HepG2 (cell line): ENCODE data around the gene ARID1A. TPM values are rescaled to one million over a fixed set of nuclear protein-coding genes. Genes with fewer than 3 reads are reported as not detected.

Experiments used
- ARID4A ChIP-seq: sonication (generic); formaldehyde crosslinking; IDR thresholded peaks from 2 replicates; pipeline ENCODE4 v1.5.0; 2020; ENCODE audit warnings: mild to moderate bottlenecking, missing genetic modification reagents, borderline replicate concordance
- CCDC6 ChIP-seq: sonication (generic); formaldehyde crosslinking; IDR thresholded peaks from 2 replicates; pipeline ENCODE4 v1.8.1; 2022; ENCODE audit warnings: mild to moderate bottlenecking, missing genetic modification reagents, moderate library complexity
- FOSL2 ChIP-seq: sonication (generic); formaldehyde crosslinking; IDR thresholded peaks from 2 replicates; pipeline ENCODE4 v1.4.0; 2020; ENCODE audit warnings: missing genetic modification reagents
- HDAC1 ChIP-seq: sonication (generic); formaldehyde crosslinking; IDR thresholded peaks from 2 replicates; pipeline ENCODE4 v1.5.1; 2020; ENCODE audit warnings: mild to moderate bottlenecking, missing genetic modification reagents
- HIC2 ChIP-seq: sonication (generic); formaldehyde crosslinking; IDR thresholded peaks from 2 replicates; pipeline ENCODE4 v1.9.0; 2022; ENCODE audit warnings: low read depth, missing genetic modification reagents
- JUN ChIP-seq: sonication (generic); formaldehyde crosslinking; IDR thresholded peaks from 2 replicates; pipeline ENCODE4 v1.4.0; 2020; ENCODE audit warnings: mild to moderate bottlenecking, missing genetic modification reagents
- KAT8 ChIP-seq: IDR thresholded peaks from 2 replicates; pipeline ENCODE4 v1.6.1; 2016; ENCODE audit warnings: missing genetic modification reagents, missing compliant biosample characterization
- MLX ChIP-seq: IDR thresholded peaks from 2 replicates; pipeline ENCODE4 v1.6.1; 2016
- NR2F6 ChIP-seq, 2 experiments: IDR thresholded peaks; 2 replicates each; pipeline ENCODE4 v1.6.1; 2016; ENCODE audit warnings: antibody characterized with exemption in 1 of 2, mild to moderate bottlenecking in 1 of 2
- PATZ1 ChIP-seq: sonication (generic); formaldehyde crosslinking; IDR thresholded peaks from 2 replicates; pipeline ENCODE4 v1.4.0; 2020; ENCODE audit warnings: missing genetic modification reagents
- PRMT3 ChIP-seq: sonication (generic); formaldehyde crosslinking; IDR thresholded peaks from 2 replicates; pipeline ENCODE4 v1.8.1; 2022; ENCODE audit warnings: low read depth, mild to moderate bottlenecking, moderate library complexity, missing genetic modification reagents, borderline replicate concordance
- SMAD3 ChIP-seq: sonication (generic); formaldehyde crosslinking; IDR thresholded peaks from 2 replicates; pipeline ENCODE4 v1.4.0; 2020; ENCODE audit warnings: missing genetic modification reagents
- SMC3 ChIP-seq: IDR thresholded peaks from 2 replicates; pipeline ENCODE4 v1.6.1; 2011; ENCODE audit warnings: low read length, improper control_type of control experiment
- SOX13 ChIP-seq, 3 experiments: fragments of 450-650 bp in 1 of 3; sonication (generic) in 1 of 3; formaldehyde crosslinking in 1 of 3; IDR thresholded peaks in 2 of 3; conservative IDR thresholded peaks in 1 of 3; 2 replicates each; pipeline versions ENCODE4 v1.5.0 to v1.6.1; 2016 to 2020; ENCODE audit warnings: antibody characterized with exemption in 1 of 3, mild to moderate bottlenecking in 1 of 3, missing compliant biosample characterization in 1 of 3, missing genetic modification reagents in 1 of 3, moderate library complexity in 1 of 3
- TMF1 ChIP-seq: sonication (generic); formaldehyde crosslinking; IDR thresholded peaks from 2 replicates; pipeline ENCODE4 v1.8.1; 2022; ENCODE audit warnings: low read depth, missing genetic modification reagents
- ZKSCAN8 ChIP-seq: IDR thresholded peaks from 2 replicates; pipeline ENCODE4 v1.6.1; 2016; ENCODE audit warnings: borderline replicate concordance, missing genetic modification reagents, missing compliant biosample characterization
- ZNF513 ChIP-seq: sonication (generic); formaldehyde crosslinking; conservative IDR thresholded peaks from 2 replicates; pipeline ENCODE4 v1.5.0; 2020; ENCODE audit warnings: missing genetic modification reagents
- polyA plus RNA-seq, 8 experiments: library from polyadenylated mRNA; depleted of rRNA in 3 of 8; stranded (reverse) in 7 of 8; unstranded in 1 of 8; fragments of >200 nt; fragmentation: Illumina TruSeq in 4 of 8; extraction: Trizol in 4 of 8; gene quantifications; 2 replicates each; pipeline versions ENCODE4 v1.2.1 to v1.2.3, GENCODE V29; 2011 to 2016; ENCODE audit warnings: low read depth in 4 of 8, missing spikeins in 1 of 8, mixed read lengths in 1 of 8; ENCODE audit not compliant: insufficient read depth in 1 of 8
- total RNA-seq, 5 experiments: library from RNA; depleted of rRNA; stranded (reverse); fragments of >200 nt; fragmentation: Illumina TruSeq; extraction: Trizol; gene quantifications; 2 replicates each; pipeline ENCODE4 v1.2.3, GENCODE V29; 2016; ENCODE audit warnings: low read depth in 1 of 5

Gene ARID1A
- total and polyA plus RNA-seq, 2 of the 13 experiments (the other 11 are each of a cell fraction or from before 2014, with no cell fraction given), result 11.9 to 15.9 TPM

GRCh38 chr1:26677306-26678115 lies 18.3 kb upstream of the ARID1A start (continued):
- TF ChIP-seq ARID4A (CRISPR knock-in tag), result peak; percentile 19; the same call in 1 of the 2 replicates
- peak; percentile 29; the same call in 1 of the 2 replicates for TF ChIP-seq HIC2 (CRISPR knock-in tag)
- 0 out of 2 replicates have a peak, but pooled peaks have one; percentile 21 for TF ChIP-seq MLX (CRISPR knock-in tag)
- TF ChIP-seq FOSL2 (CRISPR knock-in tag), result peak; percentile 80
- no peak for TF ChIP-seq SOX13 (IDR thresholded peaks at IDR 0.05)
- peak in 1 of 2 experiments; percentile 23; a peak in 1 of 4 replicates for TF ChIP-seq SOX13 (CRISPR knock-in tag; conservative IDR thresholded peaks at IDR 0.05 in 1 of 2, IDR thresholded peaks at IDR 0.05 in 1 of 2)
- TF ChIP-seq JUN, result no peak
- 0 out of 2 replicates have a peak, but pooled peaks have one; percentile 24 for TF ChIP-seq SMAD3 (CRISPR knock-in tag)
- TF ChIP-seq HDAC1 (CRISPR knock-in tag), result no peak
- peak; percentile 17; the same call in 1 of the 2 replicates for TF ChIP-seq PATZ1 (CRISPR knock-in tag)
- TF ChIP-seq CCDC6 (CRISPR knock-in tag), result 0 out of 2 replicates have a peak, but pooled peaks have one; percentile 24
- TF ChIP-seq SMC3, result peak; percentile 74
- 0 out of 2 replicates have a peak, but pooled peaks have one; percentile 29 for TF ChIP-seq KAT8 (CRISPR knock-in tag)
- TF ChIP-seq NR2F6 (IDR thresholded peaks at IDR 0.05), result no peak
- TF ChIP-seq NR2F6 (CRISPR knock-in tag; IDR thresholded peaks at IDR 0.05), result 0 out of 2 replicates have a peak, but pooled peaks have one; percentile 13
- no peak for TF ChIP-seq TMF1
- TF ChIP-seq ZNF513 (CRISPR knock-in tag), result no peak
- peak; percentile 21; the same call in 1 of the 2 replicates for TF ChIP-seq ZKSCAN8
- no peak for TF ChIP-seq PRMT3
